BLaER1 (cell line): ENCODE measurements around the gene COL4A5.
"Not testable (repeated sequence)": the region's sequence is repeated elsewhere in the genome, so short reads cannot be mapped to it uniquely, and the experiment has no call there.

Source experiments
- H3K27ac ChIP-seq: shearing (Covaris generic); formaldehyde crosslinking; 2 replicates; pipeline ENCODE4 v1.8.1; 2022
- H3K27me3 ChIP-seq: shearing (Covaris generic); formaldehyde crosslinking; 2 replicates; pipeline ENCODE4 v1.8.1; 2022
- H3K36me3 ChIP-seq: shearing (Covaris generic); formaldehyde crosslinking; 2 replicates; pipeline ENCODE4 v1.8.1; 2022
- H3K4me1 ChIP-seq: shearing (Covaris generic); formaldehyde crosslinking; 2 replicates; pipeline ENCODE4 v1.8.1; 2022
- H3K4me2 ChIP-seq: shearing (Covaris generic); formaldehyde crosslinking; 2 replicates; pipeline ENCODE4 v1.8.1; 2022
- H3K4me3 ChIP-seq: shearing (Covaris generic); formaldehyde crosslinking; 2 replicates; pipeline ENCODE4 v1.8.1; 2022
- H3K9ac ChIP-seq: shearing (Covaris generic); formaldehyde crosslinking; 2 replicates; pipeline ENCODE4 v1.8.1; 2022
- H3K9me3 ChIP-seq: shearing (Covaris generic); formaldehyde crosslinking; 2 replicates; pipeline ENCODE4 v1.8.1; 2022
- H4K20me1 ChIP-seq: shearing (Covaris generic); formaldehyde crosslinking; 2 replicates; pipeline ENCODE4 v1.8.1; 2022
- Cebpa-rat ChIP-seq: shearing (Covaris generic); IDR thresholded peaks from 2 replicates; pipeline ENCODE4 v1.8.1; 2022

Gene COL4A5

GRCh38 chrX:108447303-108447702 lies 7.7 kb downstream of the COL4A5 start:
- Histone ChIP-seq H3K36me3 (no peaks in the 10 kb centered on the region), H3K4me1 (no peaks in the 10 kb centered on the region), H3K4me3 (no peak overlapping the region), H3K9me3 (no peaks in the 10 kb centered on the region; the same call in 1 of the 2 replicates), H4K20me1 (no peaks in the 10 kb centered on the region), H3K27me3 (peaks cover 64% of the 10 kb centered on the region), H3K27ac (no peak overlapping the region), H3K9ac (no peak overlapping the region), H3K4me2 (no peak overlapping the region)
- TF ChIP-seq Cebpa-rat, result no peak

GRCh38 chrX:108453841-108454240 lies 14.2 kb downstream of the COL4A5 start:
- Histone ChIP-seq H3K36me3 (no peaks in the 10 kb centered on the region), H4K20me1 (no peaks in the 10 kb centered on the region), H3K4me3 (no peak overlapping the region), H3K4me2 (no peak overlapping the region), H3K9ac (no peak overlapping the region), H3K4me1 (no peaks in the 10 kb centered on the region), H3K9me3 (no peaks in the 10 kb centered on the region), H3K27ac (no peak overlapping the region), H3K27me3 (peaks cover 59% of the 10 kb centered on the region)
- no peak for TF ChIP-seq Cebpa-rat

GRCh38 chrX:108456971-108457477 lies 17.4 kb downstream of the COL4A5 start:
- H3K27ac ChIP-seq, result no peak overlapping the region
- no peaks in the 10 kb centered on the region for H3K4me1 ChIP-seq
- H3K27me3 ChIP-seq, result peaks cover 68% of the 10 kb centered on the region
- TF ChIP-seq Cebpa-rat, result no peak
- no peak overlapping the region for H3K9ac ChIP-seq
- no peaks in the 10 kb centered on the region for H3K36me3 ChIP-seq
- H4K20me1 ChIP-seq, result no peaks in the 10 kb centered on the region
- no peaks in the 10 kb centered on the region for H3K9me3 ChIP-seq
- no peak overlapping the region for H3K4me2 ChIP-seq
- H3K4me3 ChIP-seq, result no peak overlapping the region

GRCh38 chrX:108464604-108465003 lies 25.0 kb downstream of the COL4A5 start:
- H3K4me1 ChIP-seq, result no peaks in the 10 kb centered on the region
- TF ChIP-seq Cebpa-rat, result no peak
- H3K27me3 ChIP-seq, result peaks cover 74% of the 10 kb centered on the region
- no peak overlapping the region for H3K4me3 ChIP-seq
- no peaks in the 10 kb centered on the region for H3K9me3 ChIP-seq
- no peak overlapping the region for H3K27ac ChIP-seq
- H3K9ac ChIP-seq, result no peak overlapping the region
- no peak overlapping the region for H3K4me2 ChIP-seq
- no peaks in the 10 kb centered on the region; the same call in 1 of the 2 replicates for H4K20me1 ChIP-seq
- no peaks in the 10 kb centered on the region for H3K36me3 ChIP-seq

- no peak for TF ChIP-seq Cebpa-rat
- Histone ChIP-seq H3K4me2 (no peak overlapping the region), H3K9ac (no peak overlapping the region), H3K36me3 (no peaks in the 10 kb centered on the region), H3K4me3 (no peak overlapping the region), H3K27me3 (peaks cover 62% of the 10 kb centered on the region), H3K4me1 (no peaks in the 10 kb centered on the region), H4K20me1 (no peaks in the 10 kb centered on the region; the same call in 1 of the 2 replicates), H3K9me3 (0 out of 2 replicates have a peak, but pooled peaks cover 7% of the 10 kb centered on the region), H3K27ac (no peak overlapping the region)
Measured at GRCh38 chrX:108468486-108468885, 28.8 kb downstream of the COL4A5 start.

- no peak for TF ChIP-seq Cebpa-rat
- Histone ChIP-seq H3K36me3 (no peaks in the 10 kb centered on the region), H3K9ac (no peak overlapping the region), H3K27me3 (peaks cover 24% of the 10 kb centered on the region), H3K4me3 (no peak overlapping the region), H3K9me3 (0 out of 2 replicates have a peak, but pooled peaks cover 7% of the 10 kb centered on the region), H3K4me2 (no peak overlapping the region), H4K20me1 (no peaks in the 10 kb centered on the region), H3K27ac (no peak overlapping the region), H3K4me1 (no peaks in the 10 kb centered on the region)
Measured at GRCh38 chrX:108473979-108474378, 34.3 kb downstream of the COL4A5 start.

- H3K36me3 ChIP-seq, H3K9me3 ChIP-seq, H3K9ac ChIP-seq, H3K4me3 ChIP-seq, H3K27ac ChIP-seq, H3K4me2 ChIP-seq, H3K4me1 ChIP-seq, H4K20me1 ChIP-seq: not testable (repeated sequence)
- peaks cover 38% of the 10 kb centered on the region for H3K27me3 ChIP-seq
Measured at GRCh38 chrX:108481528-108481927, 41.9 kb downstream of the COL4A5 start.

GRCh38 chrX:108484251-108484650 lies 44.6 kb downstream of the COL4A5 start:
- Histone ChIP-seq H3K36me3 (no peaks in the 10 kb centered on the region), H3K4me3 (no peak overlapping the region), H3K4me2 (no peak overlapping the region), H3K4me1 (no peaks in the 10 kb centered on the region), H3K9me3 (no peaks in the 10 kb centered on the region), H3K27ac (no peak overlapping the region), H3K9ac (no peak overlapping the region), H3K27me3 (peaks cover 44% of the 10 kb centered on the region), H4K20me1 (no peaks in the 10 kb centered on the region)
- TF ChIP-seq Cebpa-rat, result no peak

- H3K4me1 ChIP-seq, result no peaks in the 10 kb centered on the region
- no peaks in the 10 kb centered on the region for H3K9me3 ChIP-seq
- peaks cover 55% of the 10 kb centered on the region for H3K27me3 ChIP-seq
- H3K27ac ChIP-seq, result no peak overlapping the region
- no peak overlapping the region for H3K4me2 ChIP-seq
- no peak for TF ChIP-seq Cebpa-rat
- H3K36me3 ChIP-seq, result no peaks in the 10 kb centered on the region
- no peak overlapping the region for H3K9ac ChIP-seq
- H3K4me3 ChIP-seq, result no peak overlapping the region
- H4K20me1 ChIP-seq, result no peaks in the 10 kb centered on the region
Measured at GRCh38 chrX:108485960-108486359, 46.3 kb downstream of the COL4A5 start.

- Histone ChIP-seq H3K27ac (no peak overlapping the region), H3K9me3 (no peaks in the 10 kb centered on the region), H3K36me3 (no peaks in the 10 kb centered on the region), H3K9ac (no peak overlapping the region), H4K20me1 (no peaks in the 10 kb centered on the region), H3K4me3 (no peak overlapping the region), H3K27me3 (peaks cover 63% of the 10 kb centered on the region), H3K4me2 (no peak overlapping the region), H3K4me1 (no peaks in the 10 kb centered on the region)
- TF ChIP-seq Cebpa-rat, result no peak
Measured at GRCh38 chrX:108494406-108495090, 54.9 kb downstream of the COL4A5 start.

- Histone ChIP-seq H3K4me1 (no peaks in the 10 kb centered on the region), H3K4me2 (no peak overlapping the region), H3K4me3 (no peak overlapping the region), H3K27ac (no peak overlapping the region), H3K36me3 (no peaks in the 10 kb centered on the region), H3K9me3 (peaks cover 13% of the 10 kb centered on the region; the same call in 1 of the 2 replicates), H3K9ac (no peak overlapping the region), H4K20me1 (no peaks in the 10 kb centered on the region), H3K27me3 (peaks cover 43% of the 10 kb centered on the region)
- no peak for TF ChIP-seq Cebpa-rat
Measured at GRCh38 chrX:108511721-108512120, 72.1 kb downstream of the COL4A5 start.
